GM21447 (cell line): ENCODE measurements around the gene PPP6R3.
"Not testable (repeated sequence)": the region's sequence is repeated elsewhere in the genome, so short reads cannot be mapped to it uniquely, and the experiment has no call there.

Experiments
- ATAC-seq: cut with Tn5 transposase; IDR thresholded peaks from one replicate; pipeline ENCODE4 v1.9.1; 2021; ENCODE audit not compliant: unreplicated experiment

The PPP6R3 gene

DNA sequence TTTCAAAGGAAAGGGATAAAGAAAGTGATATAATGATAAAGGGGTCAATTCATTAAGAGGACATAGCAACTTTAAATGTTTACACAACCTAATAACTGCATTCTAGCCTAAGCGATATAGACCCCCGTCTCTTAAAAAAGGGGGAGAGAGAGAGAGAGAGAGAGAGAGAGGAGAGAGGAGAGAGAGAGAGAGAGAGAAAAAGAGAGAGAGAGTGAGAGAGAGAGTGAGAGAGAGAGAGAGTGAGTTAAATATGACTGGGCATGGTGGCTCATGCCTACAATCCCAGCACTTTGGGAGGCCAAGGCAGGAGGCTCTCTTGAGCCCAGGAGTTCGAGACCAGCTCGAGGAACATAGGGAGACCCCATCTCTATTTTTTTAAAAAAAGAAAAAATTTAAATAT lies 133.6 kb downstream of the PPP6R3 start:
- no peak for ATAC-seq

DNA sequence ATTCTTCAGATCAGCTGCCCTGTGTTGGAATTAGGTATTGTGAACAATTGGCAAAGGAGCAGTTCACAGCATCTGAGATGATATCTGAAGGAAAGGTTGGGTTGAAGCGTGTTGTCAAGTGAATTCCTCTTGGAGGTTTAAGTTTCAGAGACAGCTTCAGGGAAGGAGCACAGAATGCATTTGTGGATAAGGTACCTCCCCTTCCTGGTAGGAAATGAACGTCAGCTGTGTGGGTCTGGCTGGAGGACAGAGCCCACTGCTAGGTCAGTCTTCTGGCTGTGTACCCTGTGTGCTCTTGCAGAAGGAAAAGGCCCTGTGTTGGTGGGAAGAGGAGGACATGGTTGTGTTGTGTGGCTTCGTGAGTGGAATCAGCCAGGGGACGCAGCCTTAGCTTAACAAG lies 135.7 kb downstream of the PPP6R3 start:
- ATAC-seq, result no peak

DNA sequence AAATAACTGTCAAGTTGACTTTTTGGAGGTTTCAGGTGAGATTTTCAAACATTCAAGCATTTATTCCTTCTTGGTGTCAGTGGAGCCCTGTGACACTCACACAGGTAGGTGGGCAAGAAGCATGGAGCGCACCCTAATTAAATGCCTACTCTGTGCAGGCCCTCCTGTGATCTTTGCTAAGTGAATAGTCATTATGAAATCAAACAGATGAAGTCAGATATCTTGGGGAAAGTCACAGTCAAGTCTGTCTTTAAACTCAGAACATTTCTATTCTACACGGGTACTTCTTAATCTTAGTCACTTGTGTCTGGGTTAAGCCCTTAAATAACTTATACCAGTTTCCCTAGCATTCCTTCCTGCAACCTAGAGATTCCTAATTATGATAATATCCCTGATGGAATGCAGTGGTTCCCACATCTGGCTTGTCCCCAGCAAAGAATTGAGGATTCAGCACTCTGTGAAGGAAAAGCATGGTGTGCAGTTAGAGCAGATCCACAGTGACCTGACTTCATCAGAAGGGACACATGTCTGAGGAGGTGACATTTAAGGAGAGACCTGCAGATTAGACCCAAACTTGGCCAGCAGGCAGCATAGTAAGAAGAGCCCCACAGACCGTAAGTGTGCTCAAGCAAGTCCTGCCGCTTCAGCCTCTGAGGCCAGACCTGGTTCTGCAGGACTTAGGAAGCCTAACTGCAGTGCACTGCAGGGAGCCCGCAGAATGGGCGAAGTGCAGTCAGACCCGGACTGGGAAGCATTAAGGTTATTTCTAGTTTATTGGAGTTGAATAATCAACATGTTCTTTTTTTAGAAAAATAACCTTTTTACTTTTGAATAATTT lies 138.5 kb downstream of the PPP6R3 start:
- no peak for ATAC-seq

DNA sequence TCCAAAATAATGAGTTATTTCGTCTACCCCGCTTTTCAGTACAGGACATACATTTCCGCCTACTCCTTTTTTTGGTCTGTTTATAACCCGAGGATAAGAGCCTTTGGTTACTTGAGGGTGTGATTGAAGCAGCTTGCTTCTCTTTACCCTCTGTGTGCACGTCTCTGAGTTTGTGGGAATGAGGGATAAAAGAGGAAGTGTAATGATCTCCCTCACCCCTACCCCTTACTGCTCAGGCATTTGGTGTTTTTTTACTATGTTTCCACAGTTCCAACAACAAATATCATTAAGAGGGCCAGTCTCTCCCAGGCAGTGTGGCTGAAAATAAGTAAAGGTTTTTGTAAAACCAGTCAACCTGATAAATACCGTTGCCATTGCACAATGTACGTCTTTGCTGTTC lies 140.6 kb downstream of the PPP6R3 start:
- no peak for ATAC-seq

GRCh38 chr11:68609761-68610160 lies 149.2 kb downstream of the PPP6R3 start:
- ATAC-seq, result no peak

DNA sequence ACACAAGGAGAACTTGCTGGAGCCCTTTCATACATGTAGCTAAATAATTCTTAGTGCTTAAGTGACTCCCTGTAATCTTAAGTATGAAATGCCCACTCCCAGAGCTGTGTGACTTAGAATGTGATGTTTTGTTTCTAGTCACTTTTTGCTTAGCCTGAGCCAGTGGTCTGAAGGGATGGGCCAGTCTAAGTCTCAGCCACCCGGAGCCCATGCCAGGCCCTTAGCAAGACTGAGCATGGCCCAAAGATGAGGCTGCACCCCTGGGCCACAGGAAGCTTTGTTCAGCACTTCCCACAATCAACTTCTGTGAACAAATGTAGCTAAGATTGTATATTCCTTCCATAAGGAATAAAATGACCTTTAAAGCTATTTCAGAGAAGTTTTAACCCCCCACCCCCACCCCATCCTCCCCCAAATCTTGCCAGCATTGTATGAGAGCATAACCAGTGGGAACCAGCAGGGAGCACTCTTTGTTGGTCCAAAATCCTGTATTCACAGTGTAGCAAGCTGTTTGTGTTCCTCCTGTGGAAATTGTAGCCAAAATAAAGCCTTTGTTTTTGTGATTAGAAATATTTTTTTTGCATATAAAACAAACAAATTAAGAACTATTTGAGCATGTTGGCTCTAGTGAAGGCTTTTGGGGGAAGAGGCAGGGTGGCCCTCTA lies 150.0 kb downstream of the PPP6R3 start:
- no peak for ATAC-seq

DNA sequence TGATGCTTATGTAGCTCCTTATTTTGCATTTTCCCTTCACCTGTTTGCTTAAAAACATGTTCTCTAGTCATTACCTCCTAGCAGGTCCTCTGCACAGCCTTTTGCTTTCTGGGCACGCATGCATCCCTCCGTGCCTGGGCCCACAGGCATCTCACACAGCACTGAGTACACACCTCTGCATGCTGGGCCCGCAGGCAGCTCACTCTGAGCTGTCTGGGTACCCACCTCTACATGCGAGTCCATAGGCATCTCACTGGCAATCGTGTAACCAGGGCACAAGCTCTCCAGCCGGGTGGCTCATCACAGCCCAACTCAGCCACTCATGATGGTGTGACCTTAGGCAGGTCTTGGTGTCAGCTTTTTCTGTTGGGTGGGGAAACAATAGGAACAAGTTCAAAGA lies 155.1 kb downstream of the PPP6R3 start:
- no peak for ATAC-seq

DNA sequence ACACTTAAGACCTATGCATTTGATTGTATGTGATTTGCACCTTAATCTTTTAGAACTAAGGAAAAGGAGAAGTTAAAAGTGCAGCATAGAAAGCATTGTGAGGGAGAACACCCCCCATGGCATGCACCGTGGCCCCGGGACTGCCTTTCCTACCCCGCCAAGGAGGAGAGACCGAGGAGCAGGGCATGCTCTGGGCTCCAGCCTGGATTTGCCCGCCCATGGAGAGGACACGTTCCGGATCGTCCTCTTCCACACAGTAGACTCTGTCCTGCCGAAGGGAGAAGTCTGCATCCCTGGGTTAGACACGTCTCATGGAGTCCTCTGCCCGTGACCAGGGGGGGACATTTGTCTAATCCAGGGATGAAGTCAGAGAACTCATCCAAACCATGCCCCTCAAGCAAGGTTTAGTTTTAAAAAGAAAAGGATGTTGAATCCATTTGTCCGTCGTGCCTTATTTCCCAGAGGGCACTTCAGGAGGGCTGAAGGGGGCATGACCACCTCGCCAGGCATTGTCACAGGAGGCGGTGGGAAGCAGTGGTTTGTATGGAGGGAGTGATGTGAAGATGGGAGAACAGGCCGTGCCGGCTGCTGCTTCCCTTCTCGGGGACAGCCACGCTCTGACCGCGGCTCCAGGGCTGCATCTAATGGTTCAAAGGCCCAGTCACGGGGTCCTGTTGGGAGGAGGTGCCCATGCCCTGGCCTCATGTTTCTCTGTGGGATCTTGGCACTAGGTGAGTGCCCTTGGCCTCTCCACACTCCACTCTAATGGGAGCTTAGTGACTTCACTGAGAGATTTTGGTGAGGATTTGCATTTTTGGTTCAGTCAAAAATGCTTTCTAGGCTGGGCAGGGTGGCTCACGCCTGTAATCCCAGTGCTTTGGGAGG lies 157.6 kb downstream of the PPP6R3 start:
- ATAC-seq, result no peak

DNA sequence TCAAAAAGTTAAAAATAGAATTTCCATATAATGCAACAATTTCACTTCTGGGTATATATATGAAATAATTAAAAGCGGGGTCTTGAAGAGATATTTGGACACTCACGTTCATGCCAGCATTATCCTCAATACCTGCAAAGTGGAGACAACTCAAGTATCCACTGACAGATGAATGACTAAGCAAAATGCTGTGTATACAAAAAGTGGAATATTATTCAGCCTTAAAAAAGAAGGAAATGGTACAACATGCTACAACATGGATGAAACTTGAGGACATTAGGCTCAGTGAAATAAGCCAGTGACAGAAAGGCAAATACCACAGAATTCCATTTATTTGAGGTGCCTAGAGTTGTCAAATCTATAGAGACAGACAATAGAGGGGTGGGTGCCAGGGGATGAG lies 161.3 kb downstream of the PPP6R3 start:
- no peak for ATAC-seq

- ATAC-seq, result not testable (repeated sequence)
Observed at GRCh38 chr11:68623706-68624105, 163.2 kb downstream of the PPP6R3 start.

- not testable (repeated sequence) for ATAC-seq
Observed at GRCh38 chr11:68625069-68625468, 164.5 kb downstream of the PPP6R3 start.

GRCh38 chr11:68626236-68626635 lies 165.7 kb downstream of the PPP6R3 start:
- ATAC-seq, result not testable (repeated sequence)

- ATAC-seq, result not testable (repeated sequence)
Observed at GRCh38 chr11:68628837-68629236, 168.3 kb downstream of the PPP6R3 start.

DNA sequence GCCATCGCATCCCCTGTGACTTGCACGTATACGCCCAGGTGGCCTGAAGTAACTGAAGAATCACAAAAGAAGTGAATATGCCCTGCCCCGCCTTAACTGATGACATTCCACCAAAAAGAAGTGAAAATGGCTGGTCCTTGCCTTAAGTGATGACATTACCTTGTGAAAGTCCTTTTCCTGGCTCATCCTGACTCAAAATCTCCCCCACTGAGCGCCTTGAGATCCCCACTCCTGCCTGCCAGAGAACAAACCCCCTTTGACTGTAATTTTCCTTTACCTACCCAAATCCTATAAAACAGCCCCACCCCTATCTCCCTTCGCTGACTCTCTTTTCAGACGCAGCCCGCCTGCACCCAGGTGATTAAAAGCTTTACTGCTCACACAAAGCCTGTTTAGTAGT lies 171.8 kb downstream of the PPP6R3 start:
- not testable (repeated sequence) for ATAC-seq

DNA sequence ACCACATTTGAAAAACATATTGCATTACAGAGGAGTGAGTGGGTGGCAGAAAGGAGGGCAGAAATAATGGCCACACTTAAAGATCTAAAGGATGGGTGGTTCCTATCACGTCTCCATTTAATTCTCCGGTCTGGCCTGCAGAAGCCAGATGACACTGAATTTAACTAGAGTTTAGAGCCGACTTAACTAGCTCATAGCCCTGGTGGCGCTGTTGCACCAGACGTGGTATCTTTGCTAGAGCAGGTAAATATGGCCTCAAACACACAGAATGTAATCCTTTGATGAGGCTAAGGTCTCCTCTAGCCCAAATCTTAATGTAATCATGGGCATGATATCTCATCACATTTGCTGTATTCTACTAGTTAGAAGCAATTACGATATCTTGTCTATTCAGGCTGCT lies 172.2 kb downstream of the PPP6R3 start:
- no peak for ATAC-seq

- ATAC-seq, result not testable (repeated sequence)
Observed at GRCh38 chr11:68634606-68635005, 174.1 kb downstream of the PPP6R3 start.

DNA sequence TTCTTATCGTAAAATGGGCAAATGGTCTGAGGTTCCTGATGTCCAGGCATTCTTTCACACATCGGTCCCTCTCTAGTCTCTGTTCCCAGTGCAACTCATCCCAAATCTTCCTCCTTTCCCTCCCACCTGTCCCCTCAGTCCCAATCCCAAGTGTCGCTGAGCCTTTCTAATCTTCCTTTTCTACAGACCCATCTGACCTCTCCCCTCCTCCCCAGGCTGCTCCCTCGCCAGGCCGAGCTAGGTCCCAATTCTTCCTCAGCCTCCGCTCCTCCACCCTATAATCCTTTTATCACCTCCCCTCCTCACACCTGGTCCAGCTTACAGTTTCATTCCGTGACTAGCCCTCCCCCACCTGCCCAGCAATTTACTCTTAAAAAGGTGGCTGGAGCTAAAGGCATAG lies 174.6 kb downstream of the PPP6R3 start:
- not testable (repeated sequence) for ATAC-seq

DNA sequence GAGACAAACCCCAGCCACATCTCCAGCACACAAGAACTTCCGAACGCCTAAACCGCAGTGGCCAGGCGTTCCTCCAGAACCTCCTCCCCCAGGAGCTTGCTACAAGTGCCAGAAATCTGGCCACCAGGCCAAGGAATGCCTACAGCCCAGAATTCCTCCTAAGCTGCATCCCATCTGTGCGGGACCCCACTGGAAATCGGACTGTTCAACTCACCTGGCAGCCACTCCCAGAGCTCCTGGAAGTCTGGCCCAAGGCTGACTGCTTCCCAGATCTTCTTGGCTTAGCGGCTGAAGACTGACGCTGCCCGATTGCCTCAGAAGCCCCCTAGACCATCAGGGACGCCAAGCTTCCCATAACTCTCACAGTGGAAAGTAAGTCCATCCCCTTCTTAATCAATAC lies 175.3 kb downstream of the PPP6R3 start:
- not testable (repeated sequence) for ATAC-seq

GRCh38 chr11:68639322-68639721 lies 178.8 kb downstream of the PPP6R3 start:
- ATAC-seq, result not testable (repeated sequence)

DNA sequence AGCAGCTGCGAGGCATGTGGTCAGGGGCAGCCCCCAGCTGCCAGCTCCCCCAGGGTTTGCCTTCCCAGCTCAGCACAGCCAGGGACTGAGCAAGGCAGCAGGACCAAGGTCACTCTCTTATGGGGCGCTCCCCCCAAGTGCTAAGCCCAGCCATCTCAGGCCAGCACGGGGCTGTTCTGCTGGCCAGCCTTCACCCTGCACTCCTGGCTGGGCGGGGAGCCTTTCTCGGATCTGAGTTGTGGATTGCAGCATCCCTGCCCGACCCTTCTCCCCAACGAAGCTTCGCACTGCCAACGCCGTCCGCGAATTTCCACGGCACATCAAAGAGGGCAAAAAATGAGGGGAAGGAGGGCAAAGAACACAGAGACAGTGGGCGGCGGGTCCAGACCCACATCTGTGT lies 181.3 kb downstream of the PPP6R3 start:
- ATAC-seq, result no peak

DNA sequence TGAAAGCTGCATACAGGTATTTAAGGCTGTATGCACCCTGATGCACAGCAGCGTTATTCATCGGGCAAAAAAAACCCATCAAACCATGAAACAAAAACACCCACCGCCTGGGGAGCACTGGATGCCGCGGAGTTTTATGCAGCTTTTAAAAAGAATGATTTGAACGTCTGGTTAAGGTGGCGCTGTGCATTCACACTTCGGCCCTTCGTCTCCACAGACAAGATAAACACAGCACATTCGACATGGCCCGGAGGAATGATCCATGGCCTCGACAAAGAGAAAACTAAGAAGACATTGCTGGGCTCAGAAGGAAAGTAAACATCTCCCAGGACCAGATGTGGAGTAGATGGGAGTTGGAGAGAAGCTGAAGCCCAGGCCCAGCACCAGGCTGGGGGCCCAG lies 183.0 kb downstream of the PPP6R3 start:
- ATAC-seq, result no peak
